Upper lobe of right lung (tissue), 1 donor: ENCODE data around the gene CDHR2. TPM values are rescaled to one million over a fixed set of nuclear protein-coding genes. Genes with fewer than 3 reads are reported as not detected.

ENCODE experiments used
- ATAC-seq: fragments of 200-7000 bp; cut with Tn5 transposase; one replicate; pipeline ENCODE4 v1.9.1; 2020; ENCODE audit warnings: mild to moderate bottlenecking, moderate library complexity
- DNase-seq: peaks from one replicate; pipeline ENCODE4 v3.0.0-alpha.2; 2020
- H3K27ac ChIP-seq: fragments of 200-600 bp; one replicate; pipeline ENCODE4 v1.8.0; 2022
- H3K27me3 ChIP-seq: fragments of 200-600 bp; one replicate; pipeline ENCODE4 v1.8.0; 2022; ENCODE audit warnings: mild to moderate bottlenecking
- H3K36me3 ChIP-seq: fragments of 200-600 bp; one replicate; pipeline ENCODE4 v1.8.0; 2022
- H3K4me1 ChIP-seq: fragments of 200-600 bp; one replicate; pipeline ENCODE4 v1.8.0; 2022
- H3K4me3 ChIP-seq: fragments of 200-600 bp; one replicate; pipeline ENCODE4 v1.8.0; 2022; ENCODE audit warnings: mild to moderate bottlenecking
- H3K9me3 ChIP-seq: fragments of 200-600 bp; one replicate; pipeline ENCODE4 v1.8.0; 2022
- CTCF ChIP-seq: fragments of 200-600 bp; IDR thresholded peaks from one replicate; pipeline ENCODE4 v1.8.0; 2022; ENCODE audit warnings: antibody characterized with exemption
- intact Hi-C: fragments of 100-400 bp; cut with DNase I; formaldehyde crosslinking; loops from one replicate; pipeline ENCODE4 v1.11.0; 2022
- total RNA-seq: library from RNA; stranded (reverse); fragmentation: NEBNext Ultra II Directional; extraction: Animal tissue kit (Norgen Biotek cat#: 25700); gene quantifications from one replicate; pipeline ENCODE4 v1.2.1, GENCODE V29; 2021
- donor health status: DM: no; HTN: yes; CAD: no; lungs with severe emphysema.

The CDHR2 gene
- total RNA-seq, 1 donor from 2014 or later, result 0.35 TPM

DNA sequence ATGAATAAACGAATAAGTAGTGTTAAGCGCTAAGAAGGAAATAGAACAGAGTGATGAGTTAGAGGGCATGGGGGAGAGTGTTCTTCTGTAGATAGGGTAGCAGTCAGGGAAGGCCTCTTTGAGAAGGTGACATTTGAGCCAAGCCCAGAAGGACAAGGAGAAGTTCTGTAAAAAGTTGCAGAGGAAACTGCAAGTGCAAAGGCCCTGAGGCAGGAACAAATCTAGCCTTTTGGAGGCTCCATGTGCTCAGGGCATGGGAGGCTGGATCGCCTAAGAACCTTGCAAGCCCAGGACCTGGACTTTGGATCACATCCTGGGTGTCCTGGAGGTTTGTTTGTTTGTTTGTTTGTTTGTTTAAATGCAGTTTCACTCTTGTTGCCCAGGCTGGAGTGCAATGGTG, 89.3 kb downstream of the CDHR2 start:
- ATAC-seq (no peak), DNase-seq (no peak)
- Histone ChIP-seq H3K4me3 (no peak overlapping the region), H3K4me1 (no peaks in the 10 kb centered on the region), H3K27me3 (peaks cover 15% of the 10 kb centered on the region), H3K9me3 (no peaks in the 10 kb centered on the region), H3K27ac (no peak overlapping the region), H3K36me3 (no peaks in the 10 kb centered on the region)
- intact Hi-C loops, result no loop called here
- no peak for TF ChIP-seq CTCF

DNA sequence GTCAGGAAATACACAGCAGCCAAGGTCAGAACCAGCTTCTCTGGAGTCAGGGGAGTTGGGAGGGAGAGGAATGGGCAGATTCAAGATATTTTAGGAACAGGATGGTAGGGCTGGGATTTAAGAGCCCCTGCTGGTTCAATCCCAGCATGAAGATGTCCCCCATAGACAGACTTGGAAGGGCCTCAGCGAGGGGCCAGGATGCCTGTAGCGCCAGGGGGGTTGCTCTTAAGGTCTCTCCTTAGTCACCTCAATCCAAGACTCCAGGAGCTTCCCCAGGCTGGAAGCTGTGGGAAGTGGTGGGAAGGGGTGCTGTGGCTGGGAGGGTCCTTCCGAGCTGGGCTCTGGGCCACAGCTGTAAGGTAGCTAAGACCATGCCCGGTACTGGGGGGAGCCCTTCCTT, 90.1 kb downstream of the CDHR2 start:
- ATAC-seq, result no peak
- H3K27ac ChIP-seq, result no peak overlapping the region
- no peak for TF ChIP-seq CTCF
- DNase-seq, result no peak
- H3K36me3 ChIP-seq, result no peaks in the 10 kb centered on the region
- intact Hi-C loops, result no loop called here
- no peak overlapping the region for H3K4me3 ChIP-seq
- H3K9me3 ChIP-seq, result no peaks in the 10 kb centered on the region
- peaks cover 14% of the 10 kb centered on the region for H3K27me3 ChIP-seq
- no peaks in the 10 kb centered on the region for H3K4me1 ChIP-seq

DNA sequence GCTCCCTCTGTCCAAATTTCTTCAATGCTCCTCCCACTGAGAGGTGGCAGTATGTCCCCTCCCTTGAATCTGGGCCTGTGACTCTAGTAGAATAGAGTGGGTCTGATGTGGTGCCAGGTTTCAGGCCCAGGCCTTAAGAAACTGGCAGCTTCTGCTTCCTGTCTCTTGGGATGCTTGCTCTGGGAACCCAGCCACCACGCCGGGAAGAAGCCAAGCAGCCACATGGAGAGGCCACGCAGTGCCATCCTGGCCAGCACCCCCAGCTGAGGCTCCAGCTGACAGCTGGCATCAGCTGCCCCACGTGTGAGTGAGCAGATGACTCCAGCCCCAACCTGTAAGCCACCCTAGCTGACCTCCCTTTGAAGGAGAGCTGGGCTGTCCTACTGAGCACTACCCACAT, 90.8 kb downstream of the CDHR2 start:
- ATAC-seq, result no peak
- no peaks in the 10 kb centered on the region for H3K9me3 ChIP-seq
- no peak overlapping the region for H3K4me3 ChIP-seq
- no peak for TF ChIP-seq CTCF
- no peak overlapping the region for H3K27ac ChIP-seq
- DNase-seq, result no peak
- H3K36me3 ChIP-seq, result no peaks in the 10 kb centered on the region
- H3K27me3 ChIP-seq, result peaks cover 8% of the 10 kb centered on the region
- H3K4me1 ChIP-seq, result no peaks in the 10 kb centered on the region
- intact Hi-C loops, result no loop called here

DNA sequence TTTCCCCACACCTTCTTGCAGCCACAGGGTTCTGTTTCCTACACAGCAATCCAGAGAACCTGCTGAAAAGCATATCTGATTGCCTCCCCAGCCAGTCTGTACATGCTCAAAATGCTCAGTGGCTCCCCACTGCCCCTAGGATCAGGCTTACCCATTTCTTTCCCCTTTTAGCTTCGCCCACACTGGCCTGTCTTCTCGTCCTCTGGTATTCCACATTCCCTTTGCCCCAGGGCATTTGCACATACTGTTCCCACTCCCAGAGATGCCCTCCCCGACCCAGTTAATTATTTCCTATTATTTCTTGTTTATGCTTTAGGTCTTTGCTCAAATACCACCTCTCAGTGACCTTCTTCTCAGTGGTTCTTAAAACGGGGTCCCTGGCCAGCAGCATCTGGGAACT, 91.5 kb downstream of the CDHR2 start:
- no peak for ATAC-seq
- Histone ChIP-seq H3K27ac (no peak overlapping the region), H3K9me3 (no peaks in the 10 kb centered on the region), H3K27me3 (peaks cover 2% of the 10 kb centered on the region), H3K36me3 (no peaks in the 10 kb centered on the region), H3K4me1 (no peaks in the 10 kb centered on the region), H3K4me3 (no peak overlapping the region)
- no peak for DNase-seq
- intact Hi-C loops, result no loop called here
- TF ChIP-seq CTCF, result no peak

- Histone ChIP-seq H3K4me3 (no peak overlapping the region), H3K9me3 (no peaks in the 10 kb centered on the region), H3K27ac (no peak overlapping the region), H3K36me3 (no peaks in the 10 kb centered on the region), H3K4me1 (peaks cover 5% of the 10 kb centered on the region), H3K27me3 (no peaks in the 10 kb centered on the region)
- TF ChIP-seq CTCF, result no peak
- intact Hi-C loops, result no loop called here
- ATAC-seq, result no peak
- no peak for DNase-seq
Observed at GRCh38 chr5:176642675-176643490, 93.7 kb downstream of the CDHR2 start.
